A673 (cell line): Measurements from ENCODE around the gene PRDM16.

Experiments
- CTCF ChIP-seq: fragments of 300-800, 200-600 bp; sonication (generic); conservative IDR thresholded peaks from 2 replicates; pipeline ENCODE4 v1.5.1; 2017; ENCODE audit warnings: low read depth, mild to moderate bottlenecking, antibody characterized with exemption, low read length, moderate library complexity, mixed read lengths
- EZH2 ChIP-seq: fragments of 200-600 bp; sonication (generic); IDR thresholded peaks from 2 replicates; pipeline ENCODE4 v1.6.1; 2017; ENCODE audit warnings: borderline replicate concordance, low read depth, mild to moderate bottlenecking, mixed read lengths, antibody characterized with exemption, low read length; ENCODE audit not compliant: poor library complexity, severe bottlenecking

- TF ChIP-seq CTCF (no peak), EZH2 (no peak)
These were observed 363.3 kb downstream of the PRDM16 start for GRCh38 chr1:3432306-3432705.
